SU-DHL-6 (cell line): ENCODE results near the gene BTBD9.

Experiments used
- H2AFZ ChIP-seq: fragments of 200-600 bp; sonication (generic); 2 replicates; pipeline ENCODE4 v1.6.1; 2014; ENCODE audit warnings: low read depth, mild to moderate bottlenecking, moderate library complexity, mixed read lengths, antibody characterized with exemption, low read length; ENCODE audit not compliant: severe bottlenecking
- H3F3A ChIP-seq: fragments of 200-600 bp; shearing (Covaris generic); 2 replicates; pipeline ENCODE4 v1.6.0; 2016; ENCODE audit warnings: antibody characterized with exemption, mild to moderate bottlenecking; ENCODE audit not compliant: insufficient read depth
- H3K27ac ChIP-seq: fragments of 200-600 bp; sonication (generic); 2 replicates; pipeline ENCODE4 v1.5.1; 2016; ENCODE audit warnings: low read depth, mild to moderate bottlenecking, low read length, moderate library complexity, mixed read lengths
- H3K27me3 ChIP-seq: fragments of 200-600 bp; sonication (generic), shearing (Covaris generic); 2 replicates; pipeline ENCODE4 v1.6.0; 2014; ENCODE audit warnings: mild to moderate bottlenecking, low read length
- H3K36me3 ChIP-seq: fragments of 200-600 bp; sonication (generic); 2 replicates; pipeline ENCODE4 v1.6.1; 2014; ENCODE audit warnings: mild to moderate bottlenecking, low read length, mixed read lengths
- H3K4me2 ChIP-seq: fragments of 300-600, 200-600 bp; shearing (Covaris generic), sonication (generic); 2 replicates; pipeline ENCODE4 v1.6.0; 2014; ENCODE audit warnings: low read length, low read depth, mild to moderate bottlenecking; ENCODE audit not compliant: poor library complexity, severe bottlenecking
- H3K4me3 ChIP-seq: fragments of 200-600 bp; sonication (generic); 2 replicates; pipeline ENCODE4 v1.5.1; 2014; ENCODE audit warnings: antibody characterized with exemption, low read length, mild to moderate bottlenecking, mixed read lengths; ENCODE audit not compliant: insufficient read depth, poor library complexity, severe bottlenecking
- H3K79me2 ChIP-seq: fragments of 200-600 bp; sonication (generic); 2 replicates; pipeline ENCODE4 v1.6.1; 2014; ENCODE audit warnings: mild to moderate bottlenecking, low read length, moderate library complexity; ENCODE audit not compliant: insufficient read depth
- H3K9ac ChIP-seq: fragments of 200-600 bp; sonication (generic); 2 replicates; pipeline ENCODE4 v1.7.0; 2014; ENCODE audit warnings: mild to moderate bottlenecking, low read length
- H3K9me2 ChIP-seq: fragments of 200-600 bp; sonication (generic); replicated peaks from 2 replicates; pipeline ENCODE4 v1.6.1; 2014; ENCODE audit warnings: low read length; ENCODE audit not compliant: insufficient read depth
- H3K9me3 ChIP-seq: fragments of 200-600 bp; sonication (generic); 2 replicates; pipeline ENCODE4 v1.6.1; 2014; ENCODE audit warnings: low read length, mixed read lengths; ENCODE audit not compliant: insufficient read depth
- H4K20me1 ChIP-seq: fragments of 200-600 bp; sonication (generic); 2 replicates; pipeline ENCODE4 v1.6.1; 2014; ENCODE audit warnings: low read depth, mild to moderate bottlenecking, antibody characterized with exemption, low read length, moderate library complexity, mixed read lengths
- CTCF ChIP-seq: fragments of 200-600 bp; sonication (generic); IDR thresholded peaks from one replicate; pipeline ENCODE4 v1.5.1; 2017; ENCODE audit warnings: antibody characterized with exemption, mild to moderate bottlenecking, low read length, moderate library complexity; ENCODE audit not compliant: insufficient read depth, poor library complexity, severe bottlenecking
- EZH2phosphoT487 ChIP-seq: fragments of 200-600 bp; sonication (generic), shearing (Covaris generic); conservative IDR thresholded peaks from 2 replicates; pipeline ENCODE4 v1.6.1; 2018; ENCODE audit warnings: mild to moderate bottlenecking, antibody characterized with exemption, low read length, moderate library complexity, mixed read lengths

The BTBD9 gene

DNA sequence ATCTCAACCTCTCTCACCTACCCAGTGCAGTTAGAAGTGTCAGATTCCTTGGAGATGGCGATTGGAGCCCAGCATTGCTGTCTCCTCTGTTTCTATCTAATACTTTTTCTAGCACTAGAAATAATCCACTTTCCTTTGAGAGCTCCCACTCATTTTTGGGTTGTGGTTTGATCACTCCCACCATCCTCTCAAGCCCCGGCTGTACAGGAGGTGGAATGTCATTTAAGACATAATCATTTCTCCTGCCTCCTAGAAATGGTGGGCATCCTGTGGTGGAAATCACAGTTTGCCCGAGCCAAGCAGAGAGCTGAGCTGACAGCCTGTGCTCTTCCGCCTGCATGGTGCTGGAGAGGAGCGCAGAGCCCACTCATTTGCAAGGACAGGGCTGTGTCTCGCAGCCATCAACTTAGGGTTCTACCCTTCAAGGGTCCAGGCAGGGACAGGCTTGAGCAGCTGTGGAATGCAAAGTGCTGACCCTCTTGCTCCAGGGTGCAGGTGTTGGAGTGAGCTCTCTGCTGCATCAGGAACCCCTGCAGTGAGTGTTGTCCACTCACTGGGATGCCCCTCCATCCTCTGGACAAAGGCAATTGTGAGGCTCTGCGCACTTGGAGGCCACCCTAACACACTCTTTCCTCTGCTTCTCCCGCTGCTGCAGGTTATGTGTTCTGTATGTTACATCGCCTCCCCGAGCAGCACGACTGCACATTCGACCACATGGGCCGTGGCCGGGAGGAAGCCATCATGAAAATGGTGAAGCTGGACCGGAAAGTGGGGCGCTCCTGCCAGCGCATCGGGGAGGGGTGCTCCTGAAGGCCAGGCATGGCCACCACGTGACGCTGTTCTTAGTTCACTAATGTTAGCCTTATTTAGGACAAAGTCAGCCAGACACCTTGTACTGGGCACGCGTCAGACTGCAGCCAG is 487.9 kb downstream of the BTBD9 start:
- TF ChIP-seq CTCF (no peak), EZH2phosphoT487 (no peak)
- Histone ChIP-seq H3K36me3 (no peaks in the 10 kb centered on the region), H3F3A (no peaks in the 10 kb centered on the region), H2AFZ (no peak overlapping the region), H3K9ac (no peak overlapping the region), H3K27ac (no peak overlapping the region), H4K20me1 (no peaks in the 10 kb centered on the region), H3K27me3 (no peaks in the 10 kb centered on the region), H3K4me2 (no peak overlapping the region), H3K79me2 (no peaks in the 10 kb centered on the region), H3K9me3 (no peaks in the 10 kb centered on the region), H3K9me2 (no peaks in the 10 kb centered on the region), H3K4me3 (no peak overlapping the region)

- no peaks in the 10 kb centered on the region for H3K36me3 ChIP-seq
- H3K27me3 ChIP-seq = no peaks in the 10 kb centered on the region
- no peak overlapping the region for H3K4me3 ChIP-seq
- no peaks in the 10 kb centered on the region for H3K9me3 ChIP-seq
- H2AFZ ChIP-seq = no peak overlapping the region
- H3K27ac ChIP-seq = no peak overlapping the region
- TF ChIP-seq CTCF (no peak), EZH2phosphoT487 (no peak)
- H3K79me2 ChIP-seq = no peaks in the 10 kb centered on the region
- no peak overlapping the region for H3K4me2 ChIP-seq
- no peaks in the 10 kb centered on the region for H4K20me1 ChIP-seq
- H3K9me2 ChIP-seq = no peaks in the 10 kb centered on the region
- H3K9ac ChIP-seq = no peak overlapping the region
- H3F3A ChIP-seq = no peaks in the 10 kb centered on the region
Observed at GRCh38 chr6:38150681-38151296, 488.9 kb downstream of the BTBD9 start.

GRCh38 chr6:38150021-38150420 is 489.7 kb downstream of the BTBD9 start:
- H3K9me3 ChIP-seq = no peaks in the 10 kb centered on the region
- no peaks in the 10 kb centered on the region for H3K27me3 ChIP-seq
- H3K4me2 ChIP-seq = no peak overlapping the region
- no peak overlapping the region for H3K27ac ChIP-seq
- H3K36me3 ChIP-seq = no peaks in the 10 kb centered on the region
- no peaks in the 10 kb centered on the region for H4K20me1 ChIP-seq
- H3K79me2 ChIP-seq = no peaks in the 10 kb centered on the region
- no peak overlapping the region for H3K4me3 ChIP-seq
- no peaks in the 10 kb centered on the region for H3F3A ChIP-seq
- no peak overlapping the region for H3K9ac ChIP-seq
- no peak overlapping the region for H2AFZ ChIP-seq
- no peak for TF ChIP-seq EZH2phosphoT487
- TF ChIP-seq CTCF = no peak
- H3K9me2 ChIP-seq = no peaks in the 10 kb centered on the region
